22Rv1 (cell line): ENCODE measurements around the gene IFRD1.

Source experiments
- CTCF ChIP-seq: fragments of 450-650 bp; IDR thresholded peaks from 2 replicates; pipeline ENCODE4 v1.5.1; 2017; ENCODE audit warnings: mild to moderate bottlenecking
- ZFX ChIP-seq: fragments of 450-650 bp; IDR thresholded peaks from 2 replicates; pipeline ENCODE4 v1.6.1; 2017; ENCODE audit warnings: antibody characterized with exemption, borderline replicate concordance

- TF ChIP-seq CTCF (no peak), ZFX (no peak)
These were observed 28.4 kb upstream of the IFRD1 start for GRCh38 chr7:112421666-112422486.
